Mesendoderm (in vitro differentiated cells): Measurements from ENCODE around the gene IFT80.

Experiments used
- DNase-seq: peaks from one replicate; pipeline ENCODE4 v3.0.0; 2013
- H2AK5ac ChIP-seq: 2 replicates; pipeline ENCODE4 v1.6.1; 2013; ENCODE audit warnings: low read length, inconsistent platforms
- H2BK120ac ChIP-seq: 2 replicates; pipeline ENCODE4 v1.6.1; 2013; ENCODE audit warnings: low read depth, mild to moderate bottlenecking, low read length, moderate library complexity, mixed read lengths
- H2BK15ac ChIP-seq: replicated peaks from 2 replicates; pipeline ENCODE4 v1.6.1; 2013; ENCODE audit warnings: low read depth, mild to moderate bottlenecking, moderate library complexity
- H2BK5ac ChIP-seq: 2 replicates; pipeline ENCODE4 v1.6.1; 2013; ENCODE audit warnings: low read length, inconsistent platforms
- H3K18ac ChIP-seq: 2 replicates; pipeline ENCODE4 v1.6.1; 2013; ENCODE audit warnings: mild to moderate bottlenecking, low read length, mixed read lengths
- H3K23ac ChIP-seq: one replicate; pipeline ENCODE4 v1.6.1; 2013; ENCODE audit warnings: low read length
- H3K27ac ChIP-seq: 2 replicates; pipeline ENCODE4 v1.5.1; 2013; ENCODE audit warnings: low read depth, mild to moderate bottlenecking, inconsistent platforms, low read length, moderate library complexity
- H3K27me3 ChIP-seq: 2 replicates; pipeline ENCODE4 v1.6.1; 2013; ENCODE audit warnings: low read length, control low read depth, mild to moderate bottlenecking, inconsistent platforms; ENCODE audit not compliant: insufficient read depth, poor library complexity
- H3K36me3 ChIP-seq: 2 replicates; pipeline ENCODE4 v1.6.1; 2013; ENCODE audit warnings: low read length, inconsistent platforms; ENCODE audit not compliant: control insufficient read depth, insufficient read depth
- H3K4ac ChIP-seq: one replicate; pipeline ENCODE4 v1.6.1; 2013; ENCODE audit warnings: low read depth, mild to moderate bottlenecking, low read length, moderate library complexity
- H3K4me1 ChIP-seq: 2 replicates; pipeline ENCODE4 v1.6.1; 2013; ENCODE audit warnings: low read depth, low read length, inconsistent platforms; ENCODE audit not compliant: control insufficient read depth
- H3K4me2 ChIP-seq: 2 replicates; pipeline ENCODE4 v1.6.1; 2013; ENCODE audit warnings: low read length
- H3K4me3 ChIP-seq: 2 replicates; pipeline ENCODE4 v1.5.1; 2013; ENCODE audit warnings: mild to moderate bottlenecking, low read length
- H3K56ac ChIP-seq: one replicate; pipeline ENCODE4 v1.6.1; 2013; ENCODE audit warnings: low read length
- H3K79me1 ChIP-seq: 2 replicates; pipeline ENCODE4 v1.6.1; 2013; ENCODE audit warnings: low read length, inconsistent platforms
- H3K79me2 ChIP-seq: 2 replicates; pipeline ENCODE4 v1.6.1; 2013; ENCODE audit warnings: mild to moderate bottlenecking, low read length; ENCODE audit not compliant: control insufficient read depth, insufficient read depth
- H3K9ac ChIP-seq: 2 replicates; pipeline ENCODE4 v1.6.1; 2013; ENCODE audit warnings: low read length, inconsistent platforms
- H4K5ac ChIP-seq: one replicate; pipeline ENCODE4 v1.6.1; 2013; ENCODE audit warnings: low read length
- H4K8ac ChIP-seq: one replicate; pipeline ENCODE4 v1.6.1; 2013; ENCODE audit warnings: low read depth, mild to moderate bottlenecking, control low read depth, low read length, moderate library complexity
- WGBS: extraction: QIAGEN DNeasy Blood & Tissue Kit; methylation state at CpG from one replicate; pipeline ENCODE4 v1.1.7; 2013; ENCODE audit warnings: low lambda C conversion rate, missing lambda C conversion rate; ENCODE audit not compliant: insufficient coverage; ENCODE audit errors: extremely low coverage; 5-methylcytosine and 5-hydroxymethylcytosine counted together

The IFT80 gene

DNA sequence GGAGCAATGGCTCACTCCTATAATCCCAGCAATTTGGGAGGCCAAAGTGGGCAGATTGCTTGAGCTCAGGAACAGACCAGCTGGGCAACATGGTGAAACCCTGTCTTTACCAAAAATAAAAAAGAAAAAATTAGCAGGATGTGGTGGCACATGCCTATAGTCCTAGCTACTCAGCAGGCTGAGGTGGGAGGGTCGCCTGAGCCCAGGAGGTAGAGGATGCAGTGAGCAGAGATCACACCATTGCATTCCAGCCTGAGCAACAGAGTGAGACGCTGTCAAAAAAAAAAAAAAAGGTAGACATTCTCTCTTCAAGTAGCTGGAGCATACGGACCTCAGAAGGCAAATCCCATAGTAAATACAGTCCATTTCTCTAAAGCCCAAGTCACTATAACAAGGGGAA is 180.9 kb downstream of the IFT80 start:
- no peaks in the 10 kb centered on the region for H3K27me3 ChIP-seq
- H3K4me3 ChIP-seq = no peak overlapping the region
- H3K79me2 ChIP-seq = no peaks in the 10 kb centered on the region
- H4K5ac ChIP-seq = no peak overlapping the region
- peaks cover 2% of the 10 kb centered on the region for H3K4me1 ChIP-seq
- peak overlapping the region; percentile 29 for H3K56ac ChIP-seq
- no peak overlapping the region for H2BK15ac ChIP-seq
- no peak overlapping the region for H3K18ac ChIP-seq
- WGBS = no CpG with 5 or more reads among the region's 3 CpGs
- no peak overlapping the region for H2BK5ac ChIP-seq
- no peak overlapping the region for H4K8ac ChIP-seq
- peak; percentile 52 for DNase-seq
- H3K23ac ChIP-seq = no peak overlapping the region
- no peak overlapping the region for H2AK5ac ChIP-seq
- H3K36me3 ChIP-seq = no peaks in the 10 kb centered on the region
- H3K9ac ChIP-seq = no peak overlapping the region
- no peak overlapping the region for H3K27ac ChIP-seq
- no peaks in the 10 kb centered on the region for H3K79me1 ChIP-seq
- no peak overlapping the region for H3K4ac ChIP-seq
- H2BK120ac ChIP-seq = no peak overlapping the region
- H3K4me2 ChIP-seq = no peak overlapping the region

DNA sequence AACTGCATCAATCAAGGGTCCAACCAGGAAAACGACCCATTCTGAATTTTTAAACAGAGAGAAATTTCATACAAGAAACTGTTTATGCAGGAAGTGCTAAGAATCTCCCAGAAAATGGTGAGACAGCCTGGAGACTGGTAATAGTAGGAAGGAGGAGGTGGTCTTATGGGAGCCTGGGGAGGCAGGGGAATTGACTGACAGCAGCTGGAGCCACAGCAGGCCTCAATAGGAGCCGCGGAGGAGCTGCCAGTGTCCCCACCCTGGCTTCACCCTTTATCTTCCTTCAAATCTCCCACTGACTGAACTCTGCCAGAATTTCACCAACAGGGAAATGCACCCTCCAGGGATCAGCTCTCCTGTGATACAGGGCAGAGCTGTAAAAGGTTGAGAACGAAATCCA is 181.3 kb downstream of the IFT80 start:
- Histone ChIP-seq H3K9ac (no peak overlapping the region), H4K8ac (no peak overlapping the region), H2AK5ac (no peak overlapping the region), H3K18ac (no peak overlapping the region), H4K5ac (no peak overlapping the region), H3K4me1 (peaks cover 2% of the 10 kb centered on the region), H2BK15ac (no peak overlapping the region), H3K4me3 (no peak overlapping the region), H3K4ac (no peak overlapping the region), H3K36me3 (no peaks in the 10 kb centered on the region), H3K27ac (no peak overlapping the region), H3K4me2 (no peak overlapping the region), H2BK120ac (no peak overlapping the region), H3K56ac (peak overlapping the region; percentile 29), H3K27me3 (no peaks in the 10 kb centered on the region), H3K23ac (no peak overlapping the region), H3K79me1 (no peaks in the 10 kb centered on the region), H3K79me2 (no peaks in the 10 kb centered on the region), H2BK5ac (no peak overlapping the region)
- peak; percentile 38 for DNase-seq
- WGBS = no CpG with 5 or more reads among the region's 4 CpGs

DNA sequence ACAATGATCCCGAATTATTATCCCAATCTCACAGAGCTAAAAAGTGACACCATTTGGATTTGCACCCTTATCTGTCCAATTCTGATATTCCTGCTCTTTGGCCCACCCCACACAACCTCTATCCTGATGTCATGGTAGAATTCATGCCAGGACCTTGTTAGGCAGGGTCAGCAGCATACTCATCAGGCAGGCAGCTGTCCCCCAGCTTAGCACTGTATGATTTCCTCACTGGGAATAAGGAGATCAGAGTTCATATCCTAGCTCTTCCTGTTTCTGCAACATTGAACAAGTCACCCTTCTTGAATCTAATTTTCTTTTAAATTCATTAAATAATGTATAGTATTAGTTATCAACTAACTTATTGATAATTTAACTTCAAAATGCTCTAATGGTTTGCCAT is 185.8 kb downstream of the IFT80 start:
- no peak overlapping the region for H4K5ac ChIP-seq
- no peaks in the 10 kb centered on the region for H3K36me3 ChIP-seq
- no peak for DNase-seq
- no peaks in the 10 kb centered on the region for H3K27me3 ChIP-seq
- H3K18ac ChIP-seq = no peak overlapping the region
- H3K79me2 ChIP-seq = no peaks in the 10 kb centered on the region
- H3K4ac ChIP-seq = no peak overlapping the region
- no peak overlapping the region for H3K4me3 ChIP-seq
- H2BK15ac ChIP-seq = no peak overlapping the region
- H3K56ac ChIP-seq = no peak overlapping the region
- H3K79me1 ChIP-seq = no peaks in the 10 kb centered on the region
- H3K4me2 ChIP-seq = no peak overlapping the region
- H3K9ac ChIP-seq = no peak overlapping the region
- no peak overlapping the region for H4K8ac ChIP-seq
- H3K27ac ChIP-seq = no peak overlapping the region
- H2BK5ac ChIP-seq = no peak overlapping the region
- H3K23ac ChIP-seq = no peak overlapping the region
- H2BK120ac ChIP-seq = no peak overlapping the region
- no peaks in the 10 kb centered on the region for H3K4me1 ChIP-seq
- no CpG with 5 or more reads among the region's 1 CpG for WGBS
- no peak overlapping the region for H2AK5ac ChIP-seq

DNA sequence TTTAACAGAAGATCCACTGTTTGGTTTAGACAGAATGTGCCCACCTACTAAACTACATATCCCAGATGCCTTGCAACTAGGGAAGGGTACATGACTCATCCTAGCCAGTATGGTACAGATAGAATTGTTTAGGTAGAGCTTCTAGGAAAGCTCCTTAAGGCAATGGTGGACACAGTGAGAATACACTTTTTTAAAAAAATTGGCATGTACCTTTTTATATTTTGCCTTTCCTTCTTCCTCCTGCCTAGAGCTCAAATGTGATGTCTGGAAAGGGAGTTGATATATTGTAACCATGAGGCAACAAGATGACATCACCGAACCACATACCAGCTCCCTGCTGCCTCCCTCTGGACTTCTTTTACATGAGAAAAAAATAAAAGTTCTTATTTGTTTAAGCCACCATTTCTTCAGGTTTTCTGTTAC is 188.2 kb downstream of the IFT80 start:
- Histone ChIP-seq H3K4me1 (no peaks in the 10 kb centered on the region), H3K23ac (no peak overlapping the region), H2AK5ac (no peak overlapping the region), H3K27ac (no peak overlapping the region), H3K27me3 (no peaks in the 10 kb centered on the region), H2BK5ac (no peak overlapping the region), H3K9ac (no peak overlapping the region), H4K8ac (no peak overlapping the region), H3K56ac (no peak overlapping the region), H2BK15ac (no peak overlapping the region), H3K79me2 (no peaks in the 10 kb centered on the region), H4K5ac (no peak overlapping the region), H2BK120ac (no peak overlapping the region), H3K79me1 (no peaks in the 10 kb centered on the region), H3K4ac (no peak overlapping the region), H3K4me3 (no peak overlapping the region), H3K18ac (no peak overlapping the region), H3K4me2 (no peak overlapping the region), H3K36me3 (no peaks in the 10 kb centered on the region)
- DNase-seq = peak; percentile 83
- no CpG with 5 or more reads among the region's 1 CpG for WGBS

DNA sequence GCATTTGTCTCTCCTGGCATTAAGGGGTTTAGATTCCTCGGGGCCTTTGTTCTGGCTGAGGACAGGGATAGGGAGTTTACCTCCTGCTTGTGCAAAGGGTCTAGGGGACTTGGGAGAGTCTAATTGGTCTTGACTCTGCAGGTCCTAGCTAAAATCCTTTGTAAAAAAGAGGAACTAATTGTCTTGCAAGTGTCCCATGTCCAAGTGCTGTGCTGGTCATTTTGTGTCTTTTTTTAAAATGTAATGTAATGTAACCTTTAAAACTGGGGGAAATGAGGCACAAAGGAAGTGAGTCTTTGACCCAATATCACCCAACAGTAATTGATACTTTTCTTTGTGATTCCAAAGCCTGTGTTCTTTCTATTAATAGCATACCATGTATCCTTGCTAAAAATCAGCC is 188.7 kb downstream of the IFT80 start:
- H2BK5ac ChIP-seq = no peak overlapping the region
- WGBS = no CpG with 5 or more reads among the region's 1 CpG

More for the DNA sequence above, 188.7 kb downstream of the IFT80 start:
- Histone ChIP-seq H3K4me2 (no peak overlapping the region), H2BK15ac (no peak overlapping the region), H3K4me3 (no peak overlapping the region), H3K23ac (no peak overlapping the region), H3K18ac (no peak overlapping the region), H2AK5ac (no peak overlapping the region), H4K8ac (no peak overlapping the region), H3K79me1 (no peaks in the 10 kb centered on the region), H3K4ac (no peak overlapping the region), H3K9ac (no peak overlapping the region), H4K5ac (no peak overlapping the region), H3K56ac (no peak overlapping the region), H3K4me1 (no peaks in the 10 kb centered on the region), H3K27me3 (no peaks in the 10 kb centered on the region), H3K79me2 (no peaks in the 10 kb centered on the region), H3K27ac (no peak overlapping the region), H3K36me3 (no peaks in the 10 kb centered on the region), H2BK120ac (no peak overlapping the region)
- DNase-seq = no peak
